Mucosa of rectum (tissue), 2 donors: ENCODE measurements around the gene ATXN1.

ENCODE experiments used
- H3K27ac ChIP-seq, 2 donors: one replicate each; pipeline ENCODE4 v1.7.0; 2013; ENCODE audit warnings: inconsistent platforms in 2 of 2, low read depth in 2 of 2, low read length in 2 of 2
- H3K27me3 ChIP-seq, 2 donors: one replicate each; pipeline ENCODE4 v1.7.0; 2013; ENCODE audit warnings: low read length in 2 of 2; ENCODE audit not compliant: control insufficient read depth in 2 of 2, insufficient read depth in 2 of 2
- H3K36me3 ChIP-seq, 2 donors: one replicate each; pipeline ENCODE4 v1.7.0; 2013; ENCODE audit warnings: low read length in 2 of 2; ENCODE audit not compliant: control insufficient read depth in 2 of 2, insufficient read depth in 2 of 2
- H3K4me1 ChIP-seq, 2 donors: one replicate each; pipeline ENCODE4 v1.7.0; 2013; ENCODE audit warnings: low read length in 2 of 2, mild to moderate bottlenecking in 1 of 2; ENCODE audit not compliant: control insufficient read depth in 2 of 2, insufficient read depth in 2 of 2
- H3K4me3 ChIP-seq, 2 donors: one replicate each; pipeline ENCODE4 v1.7.0; 2013; ENCODE audit warnings: low read length in 2 of 2
- H3K9ac ChIP-seq, 2 donors: one replicate each; pipeline ENCODE4 v1.7.0; 2013; ENCODE audit warnings: low read length in 2 of 2, low read depth in 1 of 2, mild to moderate bottlenecking in 1 of 2
- H3K9me3 ChIP-seq, 2 donors: one replicate each; pipeline ENCODE4 v1.7.0; 2013; ENCODE audit warnings: low read length in 2 of 2; ENCODE audit not compliant: control insufficient read depth in 2 of 2
- donor health status: healthy.
- donor health status: Normal muscosa, but diverticular disease.

Gene ATXN1

DNA sequence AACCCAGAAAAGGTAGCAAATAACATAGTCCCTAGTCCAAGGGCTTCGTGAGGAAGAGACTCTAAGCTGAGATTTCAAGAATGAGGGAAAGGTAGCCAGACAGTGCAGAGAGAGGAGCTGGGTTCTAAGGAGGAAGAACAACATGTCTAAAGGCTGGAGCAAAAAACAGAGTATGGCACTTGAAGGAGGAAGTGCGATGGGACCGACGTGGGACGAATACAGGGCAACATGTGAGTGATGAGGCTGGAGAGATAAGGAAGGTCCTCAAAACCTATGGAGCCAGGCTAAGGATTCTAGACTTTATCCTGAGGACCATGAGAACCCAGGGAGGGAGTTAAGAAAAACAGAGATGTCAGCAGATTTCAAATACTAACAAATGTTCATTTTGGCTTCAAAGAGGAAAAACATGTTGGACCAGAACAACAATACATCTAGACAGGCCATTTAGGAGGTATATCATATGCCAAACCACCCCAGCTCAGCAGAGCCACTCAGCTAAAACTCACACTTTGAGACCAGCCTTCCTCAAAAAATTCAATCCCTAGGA, 17.5 kb downstream of the ATXN1 start:
- H3K9me3 ChIP-seq: no peaks in the 10 kb centered on the region
- peaks cover 5 to 23% of the 10 kb centered on the region in 2 donors for H3K4me1 ChIP-seq
- no peak overlapping the region for H3K27ac ChIP-seq
- H3K4me3 ChIP-seq: no peak overlapping the region
- H3K9ac ChIP-seq: no peak overlapping the region
- peaks cover 0 to 6% of the 10 kb centered on the region in 2 donors for H3K36me3 ChIP-seq
- H3K27me3 ChIP-seq: no peaks in the 10 kb centered on the region

DNA sequence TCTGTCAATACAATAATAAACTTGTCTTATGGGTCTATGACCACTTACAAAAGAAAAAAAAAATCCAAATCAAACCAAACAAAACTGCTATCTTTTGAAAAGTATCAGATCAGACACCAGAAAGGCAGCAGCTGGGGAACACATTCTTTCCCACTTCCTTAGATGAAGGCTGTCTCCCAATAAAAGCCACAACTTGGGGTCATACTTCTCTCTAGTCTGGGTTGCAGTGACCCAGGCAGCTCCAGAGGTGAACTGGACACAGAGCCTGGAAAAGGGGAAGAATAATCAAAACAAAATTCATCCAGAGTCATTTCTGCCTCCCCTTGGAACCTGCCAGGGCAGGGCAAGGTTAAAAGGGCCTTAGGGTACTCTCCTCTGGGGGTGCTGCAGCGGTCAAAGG, 19.1 kb downstream of the ATXN1 start:
- H3K4me1 ChIP-seq: peaks cover 5 to 18% of the 10 kb centered on the region in 2 donors
- no peak overlapping the region for H3K27ac ChIP-seq
- no peaks in the 10 kb centered on the region for H3K9me3 ChIP-seq
- H3K36me3 ChIP-seq: peaks cover 0 to 3% of the 10 kb centered on the region in 2 donors
- no peak overlapping the region for H3K9ac ChIP-seq
- no peak overlapping the region for H3K4me3 ChIP-seq
- no peaks in the 10 kb centered on the region for H3K27me3 ChIP-seq

DNA sequence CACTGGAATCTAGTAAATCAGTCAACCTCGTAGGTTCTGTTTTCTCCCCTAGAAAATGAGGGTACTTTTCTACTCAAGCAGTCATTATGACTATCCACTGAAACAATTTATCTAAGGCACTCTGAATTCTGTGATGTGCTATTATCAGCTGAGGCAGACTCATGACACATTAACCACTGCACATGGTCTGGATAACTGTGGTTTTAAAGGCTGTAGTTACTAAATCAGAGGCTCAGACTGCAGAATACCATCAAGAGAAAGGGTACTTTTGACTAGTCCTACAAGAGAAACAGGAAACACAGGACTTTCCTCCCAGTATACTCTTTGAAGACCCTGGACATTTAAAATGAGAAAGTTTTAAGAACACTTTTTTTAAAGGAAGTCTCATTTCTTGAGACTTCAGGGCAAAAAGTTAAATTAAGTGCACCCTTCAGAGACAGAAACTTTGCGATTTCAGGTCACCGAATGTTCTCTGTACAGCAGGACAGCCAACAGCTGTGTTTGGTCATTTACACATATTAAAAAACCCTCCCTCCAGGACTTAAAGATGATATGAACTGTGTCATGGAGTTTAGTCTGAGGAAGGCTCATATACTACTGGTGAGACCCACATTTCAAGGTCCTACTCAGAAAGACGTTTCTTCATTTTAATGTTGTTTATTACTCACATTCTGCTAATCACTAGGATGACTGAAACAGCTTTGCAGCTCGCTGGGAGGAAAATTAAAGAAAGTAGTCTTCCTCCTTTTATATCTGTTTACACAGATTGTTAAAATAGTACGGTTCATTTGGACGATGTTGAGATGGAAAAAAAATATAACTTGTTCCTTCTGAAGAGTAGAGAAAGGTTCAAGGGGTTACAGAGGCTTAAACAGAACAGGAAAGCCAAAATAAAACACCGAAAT, 19.9 kb downstream of the ATXN1 start:
- H3K4me1 ChIP-seq: peaks cover 8 to 23% of the 10 kb centered on the region in 2 donors
- peaks cover 0 to 3% of the 10 kb centered on the region in 2 donors for H3K36me3 ChIP-seq
- no peaks in the 10 kb centered on the region for H3K9me3 ChIP-seq
- H3K27ac ChIP-seq: peak overlapping the region; percentile 19 to 41
- no peaks in the 10 kb centered on the region for H3K27me3 ChIP-seq
- no peak overlapping the region for H3K4me3 ChIP-seq
- H3K9ac ChIP-seq: no peak overlapping the region

DNA sequence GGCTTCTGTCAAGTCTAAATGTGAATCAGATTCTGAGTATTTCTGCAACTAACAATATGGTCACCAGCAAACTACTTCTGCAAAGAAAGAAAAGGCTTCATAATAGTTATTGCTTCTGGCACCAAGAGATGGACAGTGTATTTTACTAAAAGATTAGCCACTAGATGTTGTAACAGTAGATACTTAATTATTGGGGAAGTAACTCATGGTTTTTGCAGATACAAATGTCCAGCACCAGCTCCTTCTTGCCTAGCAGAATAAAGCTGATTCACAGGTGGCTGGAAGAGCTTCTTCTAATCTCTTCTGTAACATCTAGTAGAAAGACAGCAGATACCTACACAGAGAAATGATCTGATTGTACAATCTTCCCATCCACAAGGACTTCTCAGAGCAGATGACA, 21.2 kb downstream of the ATXN1 start:
- H3K4me1 ChIP-seq: peaks cover 9 to 23% of the 10 kb centered on the region in 2 donors
- no peak overlapping the region for H3K27ac ChIP-seq
- peaks cover 0 to 3% of the 10 kb centered on the region in 2 donors for H3K36me3 ChIP-seq
- H3K9me3 ChIP-seq: no peaks in the 10 kb centered on the region
- H3K4me3 ChIP-seq: no peak overlapping the region
- H3K27me3 ChIP-seq: no peaks in the 10 kb centered on the region
- H3K9ac ChIP-seq: no peak overlapping the region

DNA sequence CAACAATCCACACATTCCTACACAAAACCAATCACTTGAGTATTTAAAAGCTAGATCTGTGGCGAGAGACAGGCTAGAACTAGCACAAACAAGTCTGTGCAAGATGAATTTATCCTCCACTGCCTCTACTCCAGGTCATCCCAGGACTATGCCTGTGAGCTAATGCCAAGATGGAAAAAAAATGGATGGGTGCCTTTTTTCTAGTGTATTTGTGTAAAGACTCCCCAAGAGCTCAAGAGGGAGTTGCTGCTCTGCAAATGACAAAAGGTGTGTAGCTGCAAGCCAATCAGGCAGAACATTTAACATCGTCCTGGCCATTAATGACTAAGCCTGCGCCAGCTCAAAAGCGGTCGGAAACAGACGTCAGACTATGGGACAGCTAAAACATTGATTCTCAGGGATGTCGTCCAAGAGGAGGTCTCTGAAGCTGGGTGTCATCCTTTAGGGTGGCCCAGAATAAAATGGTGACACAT, 21.9 kb downstream of the ATXN1 start:
- no peak overlapping the region for H3K27ac ChIP-seq
- H3K4me1 ChIP-seq: peaks cover 9 to 23% of the 10 kb centered on the region in 2 donors
- H3K9me3 ChIP-seq: no peaks in the 10 kb centered on the region

DNA sequence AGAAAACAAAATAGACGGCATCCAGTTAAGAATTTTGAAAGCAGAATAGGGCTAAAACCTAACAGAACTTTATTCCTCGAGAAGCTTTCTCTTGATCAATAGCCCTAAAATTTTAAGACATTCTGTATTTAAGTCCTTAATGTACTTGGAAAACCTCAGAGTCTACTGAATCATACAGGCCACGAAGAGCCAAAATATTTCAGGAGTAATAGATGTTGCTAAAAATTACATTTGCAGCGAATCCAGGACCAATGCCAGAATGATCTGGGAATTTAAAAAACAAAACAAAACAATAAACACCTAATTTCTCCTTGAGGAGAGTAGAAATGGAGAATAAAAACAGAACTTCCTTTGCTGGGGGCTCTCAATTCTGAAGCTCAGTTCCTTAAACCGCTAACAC, 23.3 kb downstream of the ATXN1 start:
- Histone ChIP-seq H3K9ac (no peak overlapping the region), H3K9me3 (no peaks in the 10 kb centered on the region), H3K27me3 (no peaks in the 10 kb centered on the region), H3K4me1 (peaks cover 9 to 23% of the 10 kb centered on the region in 2 donors), H3K27ac (no peak overlapping the region), H3K36me3 (peaks cover 0 to 3% of the 10 kb centered on the region in 2 donors), H3K4me3 (no peak overlapping the region)

More for the DNA sequence above, 21.9 kb downstream of the ATXN1 start:
- Histone ChIP-seq H3K4me3 (no peak overlapping the region), H3K9ac (no peak overlapping the region), H3K27me3 (no peaks in the 10 kb centered on the region), H3K36me3 (peaks cover 0 to 3% of the 10 kb centered on the region in 2 donors)

DNA sequence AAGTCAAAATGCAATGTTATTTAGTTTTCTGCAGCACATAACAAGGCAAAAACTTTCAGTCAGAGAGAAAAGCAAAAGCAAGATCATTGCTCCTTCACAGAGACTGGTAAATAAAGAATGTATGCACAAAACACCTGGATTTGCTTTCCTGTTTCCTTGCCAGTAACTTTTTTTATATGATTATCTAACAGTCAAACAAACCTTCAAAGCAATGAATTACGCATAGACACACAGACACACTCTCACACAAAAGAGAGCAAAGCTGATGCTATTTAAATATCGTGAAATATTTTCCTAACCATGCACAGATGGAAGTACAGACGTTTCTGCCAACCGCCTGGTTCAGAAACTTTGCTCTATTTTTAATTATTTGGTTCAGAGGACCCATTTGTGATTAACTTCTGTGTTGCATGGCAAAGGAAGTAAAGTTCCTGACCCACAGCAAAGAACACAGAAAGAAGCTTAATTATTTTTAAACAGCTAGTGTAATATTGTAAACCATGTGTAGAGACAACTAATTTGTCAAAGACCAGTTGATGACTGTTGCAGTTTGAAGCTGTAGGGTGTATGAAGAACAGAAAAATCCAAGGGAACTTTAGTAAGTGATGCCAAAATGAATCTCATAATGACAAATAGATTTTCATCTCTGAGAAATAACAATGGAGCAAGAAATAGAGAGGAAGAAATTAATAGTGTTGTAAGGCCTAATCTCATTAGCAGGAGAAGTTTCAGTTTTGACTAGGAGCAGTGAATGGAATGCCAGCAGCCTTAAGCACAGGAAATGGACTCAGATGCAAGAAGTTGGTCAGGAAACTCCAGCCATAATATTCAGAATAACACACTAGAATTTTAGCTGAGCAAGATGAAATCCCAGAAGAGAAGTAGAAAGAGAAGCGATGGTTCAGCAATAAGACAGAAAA, 24.1 kb downstream of the ATXN1 start:
- no peaks in the 10 kb centered on the region for H3K27me3 ChIP-seq
- no peak overlapping the region for H3K27ac ChIP-seq
- H3K9me3 ChIP-seq: no peaks in the 10 kb centered on the region
- peak overlapping the region in 1 of 2 donors; percentile 5 for H3K4me3 ChIP-seq
- peaks cover 0 to 3% of the 10 kb centered on the region in 2 donors for H3K36me3 ChIP-seq
- H3K4me1 ChIP-seq: peaks cover 9 to 20% of the 10 kb centered on the region in 2 donors
- H3K9ac ChIP-seq: peak overlapping the region in 1 of 2 donors; percentile 17

DNA sequence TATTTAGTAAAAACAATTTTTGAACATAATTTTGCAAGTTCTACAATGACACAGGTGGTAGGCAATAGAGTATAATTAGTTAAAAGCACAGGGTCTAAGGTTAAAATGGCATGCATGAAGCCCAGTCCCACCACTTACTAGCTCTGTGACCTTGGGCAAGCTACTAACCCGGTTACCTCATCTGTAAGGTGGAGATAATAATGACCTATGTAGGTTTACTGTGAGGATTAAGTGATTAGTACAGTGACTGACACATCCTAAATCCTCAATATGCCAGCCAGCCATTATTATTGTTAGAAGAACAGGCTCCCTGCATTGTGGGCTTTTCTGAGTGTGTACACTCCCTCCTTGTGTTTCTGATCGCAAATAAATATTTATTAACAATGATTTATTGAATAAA, 26.2 kb downstream of the ATXN1 start:
- no peak overlapping the region for H3K4me3 ChIP-seq
- no peak overlapping the region for H3K27ac ChIP-seq
- H3K27me3 ChIP-seq: no peaks in the 10 kb centered on the region
- no peak overlapping the region for H3K9ac ChIP-seq
- peaks cover 0 to 3% of the 10 kb centered on the region in 2 donors for H3K36me3 ChIP-seq
- no peaks in the 10 kb centered on the region for H3K9me3 ChIP-seq
- peaks cover 17 to 25% of the 10 kb centered on the region in 2 donors for H3K4me1 ChIP-seq

DNA sequence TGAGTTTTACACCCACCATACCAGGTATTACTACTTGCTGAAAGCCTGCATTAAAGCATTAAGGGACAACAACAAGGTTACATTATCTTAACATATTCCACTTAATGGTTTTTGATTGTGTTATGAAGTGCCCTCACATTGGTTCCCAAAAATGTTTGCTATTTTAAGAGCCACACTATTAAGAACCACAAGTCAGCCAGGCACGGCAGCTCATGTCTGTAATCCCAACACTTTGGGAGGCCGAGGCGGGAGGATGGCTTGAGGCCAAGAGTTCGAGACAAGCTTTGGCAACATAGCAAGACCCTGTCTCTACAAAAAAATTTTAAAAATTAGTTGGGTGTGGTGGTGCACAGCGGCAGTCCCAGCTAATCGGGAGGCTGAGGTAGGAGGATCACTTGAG, 28.2 kb downstream of the ATXN1 start:
- Histone ChIP-seq H3K9ac (no peak overlapping the region), H3K4me1 (peaks cover 15 to 31% of the 10 kb centered on the region in 2 donors), H3K9me3 (no peaks in the 10 kb centered on the region), H3K36me3 (no peaks in the 10 kb centered on the region), H3K27ac (no peak overlapping the region), H3K27me3 (no peaks in the 10 kb centered on the region), H3K4me3 (no peak overlapping the region)
